Measurements from ENCODE around the gene RHOC.

Gene RHOC

GRCh38 chr1:112707221-112708001 lies 484 bp upstream of the RHOC start (continued):
- TF ChIP-seq ZSCAN18 (tag by site-specific recombination; IDR thresholded peaks at IDR 0.05) (no peak), ZNF169 (tag by site-specific recombination; IDR thresholded peaks at IDR 0.05) (no peak), ZBTB48 (tag by site-specific recombination; IDR thresholded peaks at IDR 0.05) (peak; percentile 61), ZBTB26 (tag by site-specific recombination; optimal IDR thresholded peaks at IDR 0.05) (peak; percentile 67), ZBTB11 (tag by site-specific recombination; conservative IDR thresholded peaks at IDR 0.05; ENCODE audit: low read depth) (peak; percentile 97), ZNF19 (tag by site-specific recombination; IDR thresholded peaks at IDR 0.05; ENCODE audit: low read depth) (no peak), ZIC2 (tag by site-specific recombination; IDR thresholded peaks at IDR 0.05) (no peak), KLF1 (tag by site-specific recombination; IDR thresholded peaks at IDR 0.05) (peak; percentile 18; the same call in 1 of the 2 replicates), ZNF629 (tag by site-specific recombination; IDR thresholded peaks at IDR 0.05) (peak; percentile 44; the same call in 1 of the 2 replicates), ZBTB10 (tag by site-specific recombination; IDR thresholded peaks at IDR 0.05) (peak; percentile 97)

- ChIA-PET POLR2A (interaction anchor here (0.5 to 9.8 kb wide), 12 partner anchors 9 to 314 kb away, joined by 3 to 91 read pairs (median 4); partner anchors contain the start of genes CAPZA1, CTTNBP2NL, MOV10 and PPM1J), CTCF (interaction anchor here (0.7 to 2.1 kb wide), 7 partner anchors 31 to 368 kb away, joined by 3 to 5 read pairs (median 5); partner anchors contain the start of genes LRIG2 and MOV10)
- H3K36me3 ChIP-seq (ENCODE audit: control insufficient read depth in 2 of 2, insufficient read depth in 1 of 2, low read length in 2 of 2), result peaks cover 0 to 39% of the 10 kb centered on the region in 2 experiments; a peak in 1 of 3 replicates
- peak overlapping the region; percentile 79 for H3K27ac ChIP-seq (ENCODE audit: extremely low read depth, low read depth, low read length)
- H3K4me3 ChIP-seq (ENCODE audit: low read depth, low read length), result peak overlapping the region; percentile 80
- H3K4me1 ChIP-seq (ENCODE audit: control insufficient read depth, insufficient read depth, low read length), result peaks cover 17% of the 10 kb centered on the region
- no peaks in the 10 kb centered on the region for H3K9me3 ChIP-seq (ENCODE audit: control insufficient read depth, insufficient read depth, low read depth, low read length)
- no peak; the same call in 1 of the 2 replicates for TF ChIP-seq ZBTB11 (tag by site-specific recombination; conservative IDR thresholded peaks at IDR 0.05; ENCODE audit: low read depth)
- TF ChIP-seq SP2 (tag by site-specific recombination; IDR thresholded peaks at IDR 0.05), result peak; percentile 90
- peak; percentile 99 for TF ChIP-seq ZNF398 (tag by site-specific recombination; IDR thresholded peaks at IDR 0.05)
- no peak for TF ChIP-seq GFI1B (tag by site-specific recombination; IDR thresholded peaks at IDR 0.05)
- no peak for TF ChIP-seq ZSCAN5A (tag by site-specific recombination; IDR thresholded peaks at IDR 0.05)
Measured at GRCh38 chr1:112704934-112705627, 1.8 kb downstream of the RHOC start.

Measured in HEK293 (cell line).